NCI-H2029 (cell line): ENCODE results near the gene SPEN.
A peak's percentile ranks its signal among the peaks of the same experiment; 100 is the strongest.
"Not testable (repeated sequence)": the region's sequence is repeated elsewhere in the genome, so short reads cannot be mapped to it uniquely, and the experiment has no call there.

ENCODE experiments used
- DNase-seq: peaks from one replicate; lab custom pipeline; 2025; lab: John Stamatoyannopoulos, UW

Gene SPEN

DNA sequence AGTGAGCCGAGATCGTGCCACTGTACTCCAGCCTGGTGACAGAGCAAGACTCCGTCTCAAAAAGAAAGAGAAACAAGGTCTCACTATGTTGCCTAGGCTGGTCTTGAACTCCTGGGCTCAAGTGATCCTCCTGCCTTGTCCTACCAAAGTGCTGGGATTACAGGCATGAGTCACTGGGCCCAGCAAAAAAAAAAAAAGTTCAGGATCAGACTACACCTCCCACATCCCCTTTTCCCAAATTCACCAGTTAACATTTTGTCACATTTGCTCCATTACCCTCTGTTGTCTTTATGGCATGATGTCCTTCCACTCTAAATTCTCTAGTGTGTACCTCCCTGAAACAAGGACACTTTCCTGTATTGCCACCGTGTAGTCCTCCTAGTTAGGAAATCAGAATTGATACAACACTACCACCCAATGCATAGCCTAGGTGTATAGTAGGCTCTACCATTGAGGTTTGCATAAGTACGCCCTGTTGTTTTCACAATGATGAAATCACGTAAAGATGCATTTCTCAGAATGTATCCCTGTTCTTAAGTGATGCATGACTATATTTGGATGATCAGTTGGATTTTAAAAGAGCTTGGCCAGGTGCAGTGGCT lies 10.7 kb downstream of the SPEN start:
- DNase-seq: no peak

- no peak for DNase-seq
Observed at GRCh38 chr1:15858672-15859372, 11.3 kb downstream of the SPEN start.

DNA sequence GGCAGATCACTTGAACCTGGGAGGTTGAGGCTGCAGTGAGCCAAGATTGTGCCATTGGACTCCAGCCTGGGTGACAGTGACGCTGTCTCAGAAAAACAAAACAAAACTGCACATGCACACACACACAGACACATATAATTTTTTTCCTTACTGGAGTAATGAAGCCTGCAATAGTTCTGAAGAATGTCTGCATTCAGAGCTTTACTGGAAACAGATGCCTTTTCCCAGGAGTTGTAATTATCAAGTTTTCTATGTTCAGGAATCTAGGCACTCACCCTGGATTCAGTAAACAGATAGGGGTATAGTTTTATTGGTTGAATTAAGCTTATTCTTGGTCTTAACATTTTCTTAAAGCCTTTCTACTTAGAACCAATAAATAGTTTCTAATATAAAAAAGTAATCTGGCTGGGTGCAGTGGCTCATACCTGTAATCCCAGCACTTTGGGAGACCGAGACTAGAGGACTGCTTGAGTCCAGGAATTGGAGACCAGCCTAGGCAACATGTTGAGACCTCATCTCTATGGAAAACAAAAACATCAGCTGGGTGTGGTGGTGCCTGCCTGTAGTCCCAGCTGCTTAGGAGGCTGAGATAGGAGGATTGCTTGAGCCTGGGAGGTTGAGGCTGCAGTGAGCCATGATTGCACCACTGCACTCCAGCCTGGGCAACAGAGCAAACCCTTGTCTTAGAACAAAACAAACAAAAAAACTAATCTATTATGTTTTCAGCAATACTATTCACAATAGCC lies 15.8 kb downstream of the SPEN start:
- no peak for DNase-seq

- no peak for DNase-seq
Observed at GRCh38 chr1:15866721-15867201, 19.3 kb downstream of the SPEN start.

- DNase-seq: no peak
Observed at GRCh38 chr1:15867288-15867687, 19.8 kb downstream of the SPEN start.

DNA sequence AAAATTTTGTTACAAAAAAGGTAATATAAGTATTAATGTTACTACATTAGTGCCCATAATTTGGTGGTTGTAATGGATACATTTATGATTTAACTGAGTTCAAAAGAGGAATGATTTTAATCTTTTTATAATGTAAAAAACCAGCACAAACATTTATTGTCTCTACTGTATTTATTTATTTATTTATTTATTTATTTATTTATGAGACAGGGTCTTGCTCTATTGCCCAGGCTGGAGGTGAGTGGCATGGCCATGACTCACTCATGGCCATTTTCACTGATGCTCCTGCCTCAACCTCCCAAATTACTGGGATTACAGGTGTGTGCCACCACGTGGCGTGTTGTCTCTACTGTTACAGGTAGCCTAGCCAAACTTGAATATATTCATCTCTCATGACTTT lies 21.9 kb downstream of the SPEN start:
- no peak for DNase-seq

- no peak for DNase-seq
Observed at GRCh38 chr1:15870421-15870820, 22.9 kb downstream of the SPEN start.

- no peak for DNase-seq
Observed at GRCh38 chr1:15874471-15874870, 27.0 kb downstream of the SPEN start.

GRCh38 chr1:15876357-15877055 lies 29.0 kb downstream of the SPEN start:
- DNase-seq: no peak

DNA sequence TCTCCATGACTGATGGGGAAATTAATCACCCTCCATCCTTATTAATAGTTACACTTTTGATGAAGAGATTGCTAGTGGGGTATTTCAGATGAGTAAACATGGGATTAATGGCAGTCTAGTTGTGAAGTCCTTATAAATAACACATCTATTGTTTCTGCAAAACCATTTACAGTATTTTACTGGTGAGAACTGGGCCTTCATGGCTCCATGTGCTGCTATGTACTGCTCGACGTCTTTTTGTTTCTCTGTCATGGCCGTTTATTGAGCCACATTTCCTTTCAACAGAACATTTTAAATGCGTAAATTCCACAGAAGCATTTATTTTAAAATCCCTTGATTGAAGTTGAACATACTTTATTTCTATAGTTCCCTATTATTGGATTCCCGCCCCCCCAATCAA lies 34.5 kb downstream of the SPEN start:
- DNase-seq: no peak

DNA sequence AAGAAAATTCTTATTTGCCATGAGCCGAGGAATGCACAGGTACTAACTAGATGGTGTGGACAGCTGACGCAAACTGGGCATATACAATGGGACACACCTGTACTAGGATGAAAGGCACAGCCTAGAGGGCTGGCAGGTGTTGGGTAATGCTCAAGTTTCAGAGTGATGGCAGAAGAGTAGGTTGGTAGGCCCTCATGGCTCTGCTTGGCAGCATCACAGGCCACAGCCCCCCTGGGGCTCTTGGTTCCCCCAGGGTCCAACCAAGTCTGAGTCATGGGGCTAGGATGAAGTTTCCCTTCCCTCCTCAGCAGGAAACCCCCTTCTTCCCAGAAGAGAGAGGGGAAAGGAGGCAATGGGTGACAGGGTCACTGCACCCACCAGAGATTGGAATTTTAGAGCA lies 35.2 kb downstream of the SPEN start:
- DNase-seq: no peak

DNA sequence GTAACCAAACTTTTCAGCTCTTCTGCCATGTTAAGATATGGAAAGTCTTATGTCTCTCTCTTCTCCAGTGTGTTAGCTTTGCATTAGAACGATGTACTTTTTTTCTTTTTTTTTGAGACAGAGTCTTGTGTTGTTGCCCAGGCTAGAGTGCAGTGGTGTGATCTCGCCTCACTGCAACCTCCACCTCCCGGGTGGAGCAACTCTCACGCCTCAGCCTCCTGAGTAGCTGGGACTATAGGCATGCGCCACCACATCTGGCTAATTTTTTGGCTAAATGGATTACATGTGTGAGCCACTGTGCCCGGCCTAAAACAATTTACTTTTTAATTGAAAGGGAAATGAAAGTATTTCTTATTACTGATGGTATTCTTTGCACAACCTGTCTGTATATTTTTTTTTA lies 35.8 kb downstream of the SPEN start:
- no peak for DNase-seq

DNA sequence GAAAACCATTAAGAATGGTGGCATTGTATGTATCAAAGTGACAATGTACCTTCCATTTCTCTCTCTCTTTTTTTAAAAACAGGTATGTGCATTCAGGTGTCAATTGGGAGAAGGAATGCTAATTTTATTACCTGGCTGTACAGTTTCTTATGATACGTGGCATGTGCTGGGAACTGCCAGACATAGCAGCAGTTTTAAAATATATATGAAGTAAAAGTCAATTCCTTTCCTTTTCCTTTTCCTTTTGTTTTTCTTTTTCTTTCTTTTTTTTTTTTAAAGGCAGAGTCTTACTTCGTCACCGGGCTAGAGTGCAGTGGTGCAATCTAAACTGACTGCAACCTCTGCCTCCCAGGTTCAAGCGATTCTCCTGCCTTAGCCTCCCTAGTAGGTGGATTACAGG lies 37.0 kb downstream of the SPEN start:
- DNase-seq: no peak

GRCh38 chr1:15885269-15885668 lies 37.8 kb downstream of the SPEN start:
- no peak for DNase-seq

- peak; percentile 92 for DNase-seq
Observed at GRCh38 chr1:15885701-15886610, 38.4 kb downstream of the SPEN start.

DNA sequence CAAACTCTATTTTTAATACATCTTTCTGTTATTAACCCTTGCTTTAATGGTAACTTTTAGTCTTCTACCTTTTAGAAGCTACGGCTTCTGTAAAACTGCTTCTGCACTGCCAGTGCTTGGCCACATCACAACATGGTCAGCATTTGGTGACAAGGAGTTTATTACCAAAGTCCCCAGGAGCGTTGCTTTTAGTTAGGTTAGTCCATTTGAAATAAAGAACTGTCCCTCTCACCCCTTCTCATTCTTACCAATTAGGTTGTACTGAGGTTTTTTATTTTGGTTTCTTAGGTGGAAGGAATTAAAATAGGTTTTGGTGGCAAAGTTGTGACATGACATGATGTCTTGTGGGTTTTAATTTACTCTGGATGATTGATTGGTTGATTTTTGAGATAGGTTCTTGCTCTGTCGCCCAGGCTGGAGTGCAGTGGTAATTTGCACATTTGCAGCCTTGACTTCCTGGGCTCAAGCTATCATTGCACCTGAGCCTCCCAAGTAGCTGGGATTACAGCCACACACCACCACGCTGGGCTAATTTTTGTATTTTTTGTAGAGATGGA lies 39.2 kb downstream of the SPEN start:
- no peak for DNase-seq

GRCh38 chr1:15892857-15893599 lies 45.5 kb downstream of the SPEN start:
- DNase-seq: not testable (repeated sequence)

DNA sequence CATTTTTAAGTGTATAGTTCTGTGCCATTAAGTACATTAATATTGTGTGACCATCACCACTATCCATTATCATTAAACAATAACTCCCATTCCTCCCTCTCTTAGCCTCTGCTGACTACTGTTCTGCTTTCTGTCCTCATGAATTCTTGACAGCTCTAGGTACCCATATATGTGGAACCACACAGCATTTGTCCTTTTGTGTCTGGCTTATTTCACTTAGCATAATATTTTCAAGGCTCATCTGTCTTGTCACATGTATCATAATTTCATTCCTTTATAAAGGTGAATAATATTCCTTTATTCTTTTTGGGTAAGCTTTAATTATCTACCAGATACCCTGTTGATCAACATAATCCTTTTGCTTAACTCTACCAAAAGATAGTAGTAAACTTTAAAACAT lies 47.7 kb downstream of the SPEN start:
- no peak for DNase-seq

- DNase-seq: not testable (repeated sequence)
Observed at GRCh38 chr1:15896841-15897610, 49.5 kb downstream of the SPEN start.

GRCh38 chr1:15899266-15899665 lies 51.8 kb downstream of the SPEN start:
- no peak for DNase-seq
